Central memory CD4-positive, alpha-beta T cell (primary cell): ENCODE results near the gene C22orf23.

ENCODE experiments used
- DNase-seq: peaks from one replicate; pipeline ENCODE4 v3.0.0; 2022

Gene C22orf23

GRCh38 chr22:37924386-37925065 is 28.9 kb downstream of the C22orf23 start:
- no peak for DNase-seq

- DNase-seq = no peak
Observed at GRCh38 chr22:37923927-37924326, 29.5 kb downstream of the C22orf23 start.

- DNase-seq = no peak
Observed at GRCh38 chr22:37922191-37922590, 31.2 kb downstream of the C22orf23 start.

GRCh38 chr22:37920126-37920525 is 33.3 kb downstream of the C22orf23 start:
- DNase-seq = no peak

- DNase-seq = no peak
Observed at GRCh38 chr22:37918580-37919270, 34.7 kb downstream of the C22orf23 start.

- no peak for DNase-seq
Observed at GRCh38 chr22:37917874-37918548, 35.4 kb downstream of the C22orf23 start.

- no peak for DNase-seq
Observed at GRCh38 chr22:37916311-37916710, 37.1 kb downstream of the C22orf23 start.

GRCh38 chr22:37913233-37913721 is 40.1 kb downstream of the C22orf23 start:
- DNase-seq = no peak

- DNase-seq = no peak
Observed at GRCh38 chr22:37912171-37912570, 41.2 kb downstream of the C22orf23 start.

- DNase-seq = no peak
Observed at GRCh38 chr22:37911697-37912096, 41.7 kb downstream of the C22orf23 start.

GRCh38 chr22:37910890-37911672 is 42.3 kb downstream of the C22orf23 start:
- DNase-seq = no peak

- no peak for DNase-seq
Observed at GRCh38 chr22:37909766-37910165, 43.6 kb downstream of the C22orf23 start.

GRCh38 chr22:37907036-37907954 is 46.1 kb downstream of the C22orf23 start:
- DNase-seq = no peak

- peak; percentile 15 for DNase-seq
Observed at GRCh38 chr22:37906364-37907008, 46.9 kb downstream of the C22orf23 start.

GRCh38 chr22:37905534-37906363 is 47.7 kb downstream of the C22orf23 start, which contains the start of gene MICALL1:
Gene MICALL1 (plus strand): TSS chr22:37906297. CDS start chr22:37906423, 126 bp downstream.
- peak; percentile 63 for DNase-seq

- no peak for DNase-seq
Observed at GRCh38 chr22:37904572-37905533, 48.5 kb downstream of the C22orf23 start.

GRCh38 chr22:37898441-37899181 is 54.8 kb downstream of the C22orf23 start:
- DNase-seq = no peak

GRCh38 chr22:37897807-37898206 is 55.6 kb downstream of the C22orf23 start:
- DNase-seq = no peak
